Effector CD4-positive, alpha-beta T cell (primary cell): ENCODE measurements around the gene PSMA6.
"Not testable (repeated sequence)": the region's sequence is repeated elsewhere in the genome, so short reads cannot be mapped to it uniquely, and the experiment has no call there.

Experiments used
- DNase-seq: peaks from one replicate; pipeline ENCODE4 v3.0.0-alpha.2; 2020

The PSMA6 gene

DNA sequence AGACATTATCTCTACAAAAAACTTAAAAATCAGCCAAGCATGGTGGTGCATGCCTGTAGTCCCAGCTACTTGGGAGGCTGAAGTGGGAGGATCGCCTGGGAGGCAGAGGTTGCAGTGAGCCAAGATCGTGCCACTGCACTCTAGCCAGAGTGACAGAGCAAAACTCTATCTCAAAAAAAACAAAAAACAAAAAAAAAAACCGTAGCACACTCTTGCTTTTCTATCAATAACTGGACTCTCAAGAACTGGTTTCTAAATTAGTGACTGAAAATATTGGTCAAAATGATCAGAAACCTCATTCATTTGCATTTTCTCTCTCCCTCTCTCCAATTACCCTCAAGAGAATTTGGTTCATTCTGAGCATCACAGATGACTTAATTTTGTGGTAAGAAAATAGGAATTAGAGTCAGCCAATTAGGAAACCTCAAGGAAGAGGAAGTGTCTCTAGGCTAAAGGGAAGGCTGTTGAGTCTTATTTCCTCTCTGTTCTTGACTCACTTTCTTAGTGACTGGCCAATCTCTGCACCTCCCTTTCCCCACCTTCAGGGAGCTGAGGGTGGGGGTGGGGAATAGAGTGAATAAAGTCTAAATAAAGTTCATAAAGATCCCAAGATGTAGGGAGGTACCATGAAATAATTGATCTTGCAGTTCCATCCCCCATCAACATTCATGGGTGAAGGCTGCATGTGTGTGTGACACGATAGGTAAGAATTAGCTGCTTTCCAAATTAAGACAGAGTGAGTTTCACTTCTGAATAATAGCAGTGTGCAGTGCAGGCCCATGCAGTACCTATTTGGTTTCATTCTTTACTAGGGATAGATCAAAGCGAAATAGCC is 6.8 kb upstream of the PSMA6 start:
- DNase-seq: no peak

DNA sequence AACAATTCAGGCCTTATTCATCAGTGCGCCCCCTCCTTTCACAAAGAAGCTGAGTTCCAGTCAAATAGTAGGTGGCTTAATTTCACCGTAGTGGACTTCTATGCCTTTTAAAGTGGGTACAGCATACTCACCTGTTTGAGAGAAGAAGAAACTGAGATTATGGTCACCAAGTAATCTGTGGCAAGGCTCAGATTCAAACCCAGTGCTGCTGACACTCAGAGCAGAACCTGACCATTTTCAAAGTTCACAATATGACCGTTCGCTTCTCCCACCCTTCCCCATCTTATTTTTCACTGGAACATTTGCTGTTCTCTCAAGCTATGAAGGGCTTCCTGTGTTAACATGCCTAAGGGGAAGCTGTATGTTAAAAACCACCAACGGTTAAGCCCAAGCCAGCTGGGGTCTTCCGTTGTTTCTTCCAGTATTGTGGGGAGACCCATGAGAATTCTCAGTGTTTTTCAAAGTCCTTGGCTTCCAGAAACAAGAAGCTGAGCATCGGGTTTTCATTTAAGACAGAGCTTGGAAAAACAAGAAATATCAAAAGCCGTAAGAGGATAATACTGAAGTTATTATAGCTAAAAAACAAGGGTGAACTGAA is 6.1 kb upstream of the PSMA6 start:
- no peak for DNase-seq

DNA sequence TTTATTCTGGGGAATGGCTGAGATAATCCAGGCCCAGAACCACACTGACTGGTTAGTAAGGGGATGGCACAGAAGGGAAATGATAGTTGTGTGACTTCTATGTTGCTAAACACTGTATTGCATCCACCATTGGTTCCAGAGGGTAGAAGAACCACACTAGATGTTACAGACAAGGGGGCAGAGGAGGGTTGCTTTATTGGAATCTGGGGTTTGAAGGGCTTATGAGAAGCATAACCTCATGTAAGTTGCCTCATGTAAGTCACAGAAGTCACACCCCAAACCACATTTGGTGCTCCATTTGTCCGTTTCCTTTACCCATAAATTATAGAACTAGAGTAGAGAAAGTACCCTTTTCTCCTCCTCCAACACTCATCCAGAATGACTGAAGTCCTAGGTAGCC is 5.5 kb upstream of the PSMA6 start:
- no peak for DNase-seq

DNA sequence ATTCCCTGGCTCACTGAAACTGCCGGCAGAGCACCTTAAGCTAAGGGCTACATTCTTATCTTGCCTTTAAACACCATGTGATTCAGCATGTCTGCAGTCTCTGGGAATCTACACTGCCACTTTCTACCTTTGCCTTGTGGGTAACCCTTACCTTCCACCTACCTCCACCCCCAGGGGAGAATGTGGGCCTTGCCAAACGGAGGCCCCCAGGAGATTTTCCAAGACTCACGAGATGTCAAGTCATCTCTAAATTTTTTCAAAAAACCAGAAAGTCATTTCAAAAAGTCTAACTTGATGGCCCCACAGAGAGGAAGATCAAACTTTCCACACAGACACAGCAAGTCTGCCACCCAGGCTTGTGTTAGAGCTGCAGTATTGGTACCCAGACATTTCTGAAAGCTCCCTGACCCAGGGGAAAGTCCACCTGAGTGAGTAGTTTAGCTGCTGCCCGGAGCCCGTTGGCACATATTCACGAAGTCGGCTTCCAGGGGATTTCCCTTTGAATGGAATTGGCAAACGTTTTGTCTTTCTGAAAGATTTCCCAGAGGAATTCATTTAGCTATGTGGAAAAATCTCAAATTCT is 4.7 kb upstream of the PSMA6 start:
- no peak for DNase-seq

DNA sequence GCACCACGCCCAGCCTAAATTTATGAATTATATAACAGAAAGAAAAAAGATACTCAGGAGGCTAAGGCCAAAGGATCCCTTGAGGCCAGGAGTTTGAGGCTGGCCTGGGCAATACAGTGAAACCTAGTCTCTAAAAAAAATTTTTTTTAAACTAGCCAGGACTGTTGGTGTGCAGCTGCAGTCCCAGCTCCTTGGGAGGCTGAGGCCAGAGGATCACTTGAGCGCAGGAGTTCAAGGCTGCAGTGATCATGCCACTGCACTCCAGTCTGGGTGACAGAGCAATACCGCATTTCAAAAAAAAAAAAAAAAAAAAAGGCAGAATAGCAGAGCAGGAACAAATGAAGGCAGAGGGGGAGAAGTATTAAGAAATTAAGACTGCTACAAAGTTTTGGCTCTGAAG is 2.6 kb upstream of the PSMA6 start:
- no peak for DNase-seq

DNA sequence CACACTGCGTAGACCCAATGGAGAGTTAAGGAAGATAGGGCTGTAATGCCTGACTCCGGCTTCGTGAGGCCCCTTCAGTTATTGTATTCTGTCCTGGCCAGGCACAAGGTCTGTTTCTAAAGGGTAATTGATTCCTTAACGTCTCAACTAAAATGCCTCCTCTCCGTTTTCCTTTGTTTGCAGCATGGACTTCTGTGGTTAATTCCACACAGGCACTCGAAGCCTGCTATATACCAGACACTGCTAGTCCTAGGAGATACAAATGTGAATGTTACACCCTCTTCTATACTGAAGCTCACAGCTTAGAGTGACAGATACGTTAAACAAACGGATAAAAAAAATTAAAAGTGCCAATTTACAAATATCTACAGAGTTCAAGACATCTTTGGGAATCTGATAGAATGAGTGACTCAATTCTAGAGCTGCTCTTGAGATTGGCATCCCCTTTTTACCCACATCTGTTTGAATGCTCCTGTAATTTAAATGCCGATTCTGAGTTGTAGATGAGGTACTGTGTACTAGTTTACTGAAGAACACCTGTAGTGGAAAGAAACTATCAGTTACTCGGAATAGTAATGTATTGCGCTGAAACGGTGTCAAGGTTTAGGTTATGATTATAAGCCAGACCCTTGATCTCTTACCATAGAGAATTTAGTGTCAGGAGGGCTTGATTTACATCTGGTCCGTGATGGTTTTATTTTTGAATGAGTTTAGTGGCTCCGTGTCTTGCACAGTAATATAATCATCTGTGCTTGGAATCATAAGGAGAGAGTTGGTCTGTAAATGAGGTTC is 784 bp downstream of the PSMA6 start:
- DNase-seq: no peak

DNA sequence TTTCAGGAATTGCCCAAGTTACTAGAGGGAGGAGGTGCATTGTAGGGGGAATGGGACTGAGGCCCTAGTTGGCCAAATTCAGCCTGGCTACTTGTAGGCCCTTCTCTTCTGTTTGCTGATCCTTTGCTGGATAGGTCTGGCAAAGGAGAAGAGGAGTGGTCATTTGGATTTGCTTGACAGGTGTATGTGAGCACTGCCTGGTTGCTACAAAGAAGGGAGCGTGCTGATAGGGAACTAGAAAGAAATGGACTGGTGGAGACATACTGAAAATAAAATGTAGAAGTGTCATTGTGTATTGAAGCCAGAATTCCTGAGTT is 3.6 kb downstream of the PSMA6 start:
- no peak for DNase-seq

DNA sequence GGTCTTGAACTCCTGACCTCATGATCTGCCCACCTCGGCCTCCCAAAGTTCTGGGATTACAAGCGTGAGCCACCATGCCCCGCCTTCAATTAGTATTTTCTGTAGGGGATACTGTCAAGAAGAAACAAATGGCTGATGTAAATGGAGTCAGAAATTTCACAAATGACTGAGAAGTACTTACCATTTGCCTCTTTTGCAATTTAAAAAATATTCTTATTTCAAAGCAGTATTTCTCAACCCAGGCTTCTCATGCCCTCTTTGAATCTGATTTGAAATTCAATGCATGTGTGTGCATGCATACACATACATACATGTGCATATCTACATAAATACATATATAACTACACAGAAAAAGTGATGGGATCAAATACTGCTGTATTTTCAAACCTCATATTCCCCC is 4.4 kb downstream of the PSMA6 start:
- no peak for DNase-seq

DNA sequence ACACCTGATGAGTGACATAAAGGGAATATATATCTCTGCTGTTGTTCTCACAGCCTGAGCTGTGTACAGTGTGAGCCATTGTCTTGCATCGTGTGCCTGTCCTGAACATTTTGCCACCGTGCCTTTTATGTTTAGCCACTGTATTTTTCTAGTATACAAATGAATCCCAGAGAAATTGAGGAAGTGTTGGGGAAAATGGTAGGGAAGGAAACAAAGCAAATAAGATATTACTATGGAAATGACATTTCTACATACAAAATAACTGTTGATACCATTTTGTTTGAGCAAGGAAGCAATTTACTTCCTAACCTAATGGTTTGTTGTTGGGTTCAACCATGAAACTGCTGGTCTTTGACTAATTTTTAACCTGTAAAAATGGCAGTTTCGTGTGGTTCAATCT is 5.5 kb downstream of the PSMA6 start:
- no peak for DNase-seq

DNA sequence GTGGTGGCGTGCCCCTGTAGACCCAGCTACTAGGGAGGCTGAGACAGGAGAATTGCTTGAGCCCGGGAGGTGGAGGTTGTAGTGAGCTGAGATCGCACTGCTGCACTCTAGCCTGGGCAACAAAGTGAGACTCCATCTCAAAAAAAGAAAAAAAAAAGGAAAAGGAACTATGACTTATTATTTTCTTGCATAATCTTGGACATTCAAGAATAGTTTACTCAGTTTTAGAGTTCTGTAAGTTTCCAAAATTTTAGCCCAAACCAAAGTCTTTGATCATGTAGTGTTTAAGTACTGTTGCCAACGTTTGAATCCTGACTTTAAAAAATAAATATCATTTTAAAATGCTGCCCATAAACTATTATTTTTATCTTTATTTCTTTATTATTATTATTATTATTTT is 6.2 kb downstream of the PSMA6 start:
- no peak for DNase-seq

DNA sequence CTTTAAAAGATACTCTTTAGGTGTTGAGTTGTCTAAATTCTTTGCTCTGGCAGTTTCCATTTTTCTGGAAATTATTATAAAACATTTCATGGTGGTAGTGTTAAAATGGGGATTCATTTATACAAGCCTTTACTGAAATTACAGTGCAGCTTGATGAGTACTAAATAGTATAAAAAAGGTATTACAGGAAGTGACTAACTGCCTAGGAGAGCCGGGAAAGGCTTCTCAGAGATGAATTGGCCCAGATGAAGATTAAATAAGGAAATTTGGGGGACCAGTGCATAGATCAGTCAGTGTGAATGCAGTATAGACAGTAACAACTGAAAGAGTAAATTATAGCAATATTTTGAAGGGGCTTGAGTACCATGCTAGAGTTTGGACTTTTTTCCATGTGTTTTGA is 7.5 kb downstream of the PSMA6 start:
- DNase-seq: no peak

DNA sequence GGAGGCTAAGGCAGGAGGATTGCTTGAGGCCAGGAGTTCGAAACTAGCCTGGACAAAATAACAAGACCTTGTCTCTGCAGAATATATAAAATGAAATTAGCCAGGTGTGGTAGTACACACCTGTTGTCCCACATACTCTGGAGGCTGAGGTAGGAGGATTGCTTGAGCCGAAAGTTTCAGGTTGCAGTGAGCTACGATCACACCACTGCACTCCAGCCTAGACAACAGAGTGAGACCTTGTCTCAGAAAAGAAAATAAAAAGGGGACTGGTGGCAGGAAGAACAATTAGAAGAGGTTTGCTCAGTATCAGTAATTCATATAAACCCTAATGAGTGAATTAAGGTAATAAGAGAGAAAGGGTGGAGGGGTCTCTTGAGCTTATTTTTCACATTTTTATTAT is 8.0 kb downstream of the PSMA6 start:
- no peak for DNase-seq

DNA sequence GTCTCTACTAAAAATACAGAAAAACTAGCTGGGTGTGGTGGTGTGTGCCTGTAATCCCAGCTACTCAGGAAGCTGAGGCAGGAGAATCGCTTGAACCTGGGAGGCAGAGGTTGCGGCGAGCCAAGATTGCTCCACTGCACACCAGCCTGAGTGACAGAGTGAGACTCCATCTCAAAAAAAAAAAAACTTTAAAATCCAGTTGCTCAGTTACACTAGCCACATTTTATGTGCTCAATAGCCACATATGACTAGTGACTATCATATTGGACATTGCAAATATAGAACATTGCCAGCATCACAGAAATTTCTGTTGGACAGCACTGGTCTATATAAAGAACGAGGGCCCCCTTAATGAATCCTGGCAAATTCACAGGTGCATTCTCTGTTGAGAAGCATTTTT is 9.2 kb downstream of the PSMA6 start:
- not testable (repeated sequence) for DNase-seq

DNA sequence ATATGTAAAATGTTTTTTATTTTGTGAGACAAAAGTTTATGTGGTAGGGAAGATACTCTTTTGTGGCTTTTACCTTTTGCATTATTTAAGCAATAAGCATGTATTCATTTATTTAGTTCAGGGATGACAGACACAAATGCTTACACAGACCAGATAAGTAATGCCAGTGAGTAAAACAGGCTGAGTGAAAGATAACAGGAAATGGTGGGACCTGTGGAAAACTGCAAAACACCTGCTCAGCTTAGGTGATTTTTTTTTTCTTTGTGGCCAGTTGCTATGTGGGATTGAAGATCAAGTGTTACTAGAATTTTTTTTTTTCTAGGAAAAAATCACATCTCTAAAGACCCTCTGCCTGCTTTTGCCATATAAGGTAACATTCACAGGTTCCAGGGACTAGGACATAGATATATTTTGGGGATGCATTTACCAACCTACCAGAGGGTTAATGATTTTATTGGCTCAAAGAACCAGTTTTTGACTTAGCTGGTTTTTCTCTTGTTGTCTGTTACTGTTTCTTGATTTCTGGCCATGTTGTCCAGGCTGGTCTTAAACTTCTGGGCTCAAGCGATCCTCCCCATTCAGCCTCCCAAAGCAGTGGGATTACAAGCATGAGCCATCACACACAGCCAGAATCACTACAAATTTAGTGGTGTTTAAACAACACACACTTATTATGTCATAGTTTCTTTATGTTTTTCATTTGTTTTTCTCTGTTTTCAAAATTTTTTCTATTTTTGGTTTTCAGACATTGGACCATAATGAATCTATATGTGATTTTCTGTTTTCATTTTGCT is 9.8 kb downstream of the PSMA6 start:
- DNase-seq: no peak

DNA sequence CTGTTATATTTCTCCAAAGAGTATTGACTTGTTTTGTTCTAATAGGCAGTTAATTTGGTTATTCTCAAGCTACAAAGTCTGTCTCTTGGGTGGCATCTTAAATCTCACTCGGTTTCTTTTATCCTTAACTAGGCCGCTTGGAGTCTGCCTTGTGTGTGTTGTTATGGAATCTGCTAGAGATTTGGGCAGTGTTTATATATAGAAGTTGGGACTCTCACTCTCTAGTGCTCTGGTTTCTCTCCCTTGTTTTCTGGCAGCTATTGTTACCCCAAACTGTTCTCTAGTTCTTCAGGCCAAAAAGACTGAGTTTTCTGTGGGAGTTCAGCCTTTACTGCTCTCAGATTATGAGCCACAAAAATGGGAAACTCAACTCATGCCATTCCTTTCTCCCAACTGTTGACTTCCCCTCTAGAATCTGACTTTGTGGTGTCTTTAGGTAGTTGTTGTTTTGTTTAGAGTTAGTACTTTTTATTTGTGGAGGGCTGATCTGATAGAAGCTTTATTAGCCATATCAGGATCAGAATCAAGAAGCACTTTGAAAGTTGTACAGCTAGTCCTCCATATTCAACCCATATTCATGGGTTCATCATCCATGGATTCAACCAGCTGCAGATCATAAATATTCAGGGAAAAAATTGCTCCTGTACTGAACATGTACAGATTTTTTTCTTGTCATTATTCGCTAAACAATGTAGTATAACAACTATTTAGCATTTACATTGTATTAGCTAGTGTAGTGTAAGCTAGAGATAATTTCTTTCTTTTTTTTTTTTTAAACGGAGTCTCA is 11.2 kb downstream of the PSMA6 start:
- no peak for DNase-seq

DNA sequence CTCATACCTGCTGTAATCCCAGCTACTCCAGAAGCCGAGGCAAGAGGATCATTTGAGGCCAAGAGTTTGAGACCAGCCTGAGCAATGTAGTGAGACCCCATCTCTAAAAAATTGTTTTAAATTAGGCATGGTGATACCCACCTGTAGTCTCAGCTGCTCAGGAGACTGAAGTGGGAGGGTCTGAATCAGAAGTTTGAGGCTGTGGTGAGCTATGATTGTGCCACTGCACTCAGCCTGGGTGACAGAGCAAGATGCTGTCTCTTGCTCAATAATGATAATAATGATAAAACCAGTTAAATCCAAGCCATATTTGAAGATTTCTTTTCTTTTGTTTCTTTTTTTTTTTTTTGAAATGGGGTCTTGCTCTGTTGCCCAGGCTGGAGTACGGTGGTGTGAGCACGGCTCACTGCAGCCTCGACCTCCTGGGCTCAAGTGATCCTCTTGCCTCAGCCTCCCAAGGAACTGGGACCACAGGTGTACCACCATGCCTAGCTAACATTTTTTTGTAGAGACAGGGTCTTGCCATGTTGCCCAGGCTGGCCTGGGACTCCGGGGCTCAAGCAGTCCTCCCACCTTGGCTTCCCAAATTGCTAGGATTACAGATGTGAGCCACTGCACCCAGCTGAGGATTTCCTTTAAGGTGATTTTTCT is 12.8 kb downstream of the PSMA6 start:
- no peak for DNase-seq

DNA sequence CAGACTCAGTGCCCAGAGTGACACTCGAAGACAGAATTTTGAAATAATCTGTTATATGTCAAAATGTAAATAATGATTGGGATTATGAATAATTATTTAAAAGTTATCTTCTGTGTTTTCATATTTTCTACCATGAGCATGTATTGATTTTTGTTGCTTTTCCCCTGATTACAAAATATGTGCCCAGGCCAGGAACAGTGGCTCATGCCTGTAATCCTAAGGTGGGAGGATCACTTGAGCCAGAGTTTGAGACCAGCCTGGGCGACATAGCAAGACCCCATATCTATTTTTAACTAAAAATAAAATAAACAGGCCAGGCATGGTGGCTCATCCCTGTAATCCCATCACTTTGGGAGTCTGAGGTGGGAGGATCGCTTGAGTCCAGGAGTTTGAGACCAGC is 13.5 kb downstream of the PSMA6 start:
- no peak for DNase-seq

DNA sequence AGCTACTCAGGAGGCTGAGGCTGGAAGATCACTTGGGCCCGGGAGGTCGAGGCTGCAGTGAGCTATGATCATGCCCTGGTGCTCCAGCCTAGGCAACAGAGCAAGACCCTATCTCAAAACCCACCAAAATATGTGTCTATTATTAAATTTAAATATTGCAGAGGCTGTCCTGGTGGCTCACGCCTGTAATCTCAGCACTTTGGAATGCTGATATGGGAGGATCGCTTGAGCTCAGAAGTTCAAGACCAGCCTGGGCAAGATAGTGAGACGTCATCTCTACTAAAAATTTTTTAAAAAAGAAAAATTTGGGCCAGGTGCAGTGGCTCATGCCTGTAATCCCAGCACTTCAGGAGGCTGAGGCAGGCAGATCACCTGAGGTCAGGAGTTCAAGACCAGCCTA is 13.9 kb downstream of the PSMA6 start:
- DNase-seq: no peak

DNA sequence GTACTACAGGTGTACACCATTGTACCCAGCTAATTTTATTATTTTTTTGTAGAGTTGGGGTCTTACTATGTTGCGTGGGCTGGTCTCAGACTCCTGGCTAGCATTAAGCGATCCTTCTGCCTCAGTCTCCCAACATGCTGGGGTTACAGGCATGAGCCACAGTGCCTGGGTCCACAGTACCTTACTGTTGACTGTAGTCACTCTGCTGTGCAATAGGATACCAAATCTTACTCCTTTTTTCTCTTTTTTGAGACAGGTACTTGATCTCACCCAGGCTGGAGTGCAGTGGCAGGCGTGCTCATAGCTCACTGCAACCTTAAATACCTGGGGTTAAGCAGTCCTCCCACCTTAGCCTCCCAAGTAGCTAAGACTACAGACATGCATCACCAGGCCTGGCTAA is 25.6 kb downstream of the PSMA6 start:
- no peak for DNase-seq

DNA sequence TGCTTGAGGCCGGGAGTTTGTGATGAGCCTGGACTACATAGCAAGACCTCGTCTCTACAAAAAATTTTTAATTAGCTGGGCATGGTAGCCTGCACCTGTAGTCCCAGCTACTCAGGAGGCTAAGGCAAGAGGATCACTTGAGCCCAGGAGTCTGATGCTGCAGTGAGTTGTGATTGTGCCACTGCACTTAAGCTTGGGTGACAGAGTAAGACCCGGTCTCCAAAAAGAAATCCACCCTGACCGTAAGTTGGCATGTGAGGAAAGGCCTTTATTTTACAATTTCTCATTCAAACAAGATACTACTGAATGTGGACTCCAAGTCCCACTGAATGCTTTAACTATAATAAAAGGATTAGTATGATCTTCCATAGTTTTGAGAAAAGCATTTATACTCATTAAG is 27.3 kb downstream of the PSMA6 start:
- no peak for DNase-seq

DNA sequence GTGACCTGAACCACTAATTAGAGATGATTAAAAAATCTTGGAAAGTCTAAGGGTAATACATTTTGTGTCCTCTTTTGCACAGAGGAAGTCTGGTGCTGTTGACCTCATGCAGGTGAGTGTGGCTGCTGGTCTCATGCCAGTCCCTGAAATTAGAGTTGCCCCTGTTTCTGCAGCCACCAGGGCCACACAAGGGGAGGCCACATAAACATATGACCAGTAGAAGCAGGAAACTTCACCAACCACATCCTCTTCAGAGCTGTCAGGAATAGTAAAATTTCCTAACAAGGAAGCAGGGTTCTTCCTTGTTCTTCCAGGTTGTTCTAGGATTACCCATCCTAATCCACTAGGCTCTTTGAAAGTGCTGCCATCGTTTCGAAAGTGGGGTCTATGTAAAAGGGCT is 28.3 kb downstream of the PSMA6 start:
- DNase-seq: no peak

DNA sequence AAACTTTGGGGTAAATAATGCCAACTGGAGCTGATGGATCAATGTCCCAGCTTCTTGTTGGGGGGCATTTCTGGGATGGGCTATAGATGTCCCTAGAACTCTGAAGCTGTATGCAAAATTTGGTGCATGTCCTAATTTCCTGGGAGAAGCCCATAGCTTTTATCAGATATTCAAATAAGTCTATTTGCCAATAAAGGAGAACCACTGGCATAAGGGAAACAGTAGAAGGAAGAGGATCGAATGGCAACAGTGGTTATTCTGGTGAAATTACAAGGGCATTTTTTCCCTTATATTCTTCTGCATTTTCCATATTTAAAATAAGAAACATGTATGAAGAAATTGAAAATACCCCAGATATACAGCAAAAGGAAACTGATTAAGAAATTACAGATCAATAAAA is 34.2 kb downstream of the PSMA6 start:
- no peak for DNase-seq
